GM19328 (cell line): ENCODE results near the gene THAP7.
"Not testable (repeated sequence)": the region's sequence is repeated elsewhere in the genome, so short reads cannot be mapped to it uniquely, and the experiment has no call there.

Experiments used
- ATAC-seq: cut with Tn5 transposase; IDR thresholded peaks from one replicate; pipeline ENCODE4 v1.9.1; 2021; ENCODE audit warnings: mild to moderate bottlenecking, moderate library complexity; ENCODE audit not compliant: unreplicated experiment

The THAP7 gene

DNA sequence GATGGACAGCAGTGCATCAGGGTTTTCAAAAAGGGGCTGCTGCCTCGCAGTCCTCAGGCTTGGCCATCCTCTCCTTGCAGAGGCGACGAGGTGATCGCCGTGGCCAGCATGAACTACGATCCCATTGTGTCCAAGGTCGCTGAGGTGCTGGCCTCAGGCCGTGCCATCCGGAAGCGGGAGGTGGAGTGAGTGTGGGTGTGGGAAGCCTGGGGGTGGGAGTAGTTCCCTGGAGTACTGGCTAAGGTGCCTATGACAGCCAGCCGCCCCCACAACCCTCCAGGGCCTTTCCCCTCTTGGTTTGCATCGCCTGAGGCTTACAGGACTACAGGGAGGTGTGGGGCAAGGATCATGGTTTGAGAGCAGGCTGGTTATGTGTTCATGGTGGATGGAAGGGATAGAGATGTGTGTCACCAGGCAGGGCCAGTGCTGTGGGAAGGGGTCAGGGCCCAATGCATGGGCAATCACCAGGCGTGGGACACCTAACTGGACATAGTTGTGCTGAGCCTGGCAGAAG lies 21.9 kb downstream of the THAP7 start:
- ATAC-seq = no peak

DNA sequence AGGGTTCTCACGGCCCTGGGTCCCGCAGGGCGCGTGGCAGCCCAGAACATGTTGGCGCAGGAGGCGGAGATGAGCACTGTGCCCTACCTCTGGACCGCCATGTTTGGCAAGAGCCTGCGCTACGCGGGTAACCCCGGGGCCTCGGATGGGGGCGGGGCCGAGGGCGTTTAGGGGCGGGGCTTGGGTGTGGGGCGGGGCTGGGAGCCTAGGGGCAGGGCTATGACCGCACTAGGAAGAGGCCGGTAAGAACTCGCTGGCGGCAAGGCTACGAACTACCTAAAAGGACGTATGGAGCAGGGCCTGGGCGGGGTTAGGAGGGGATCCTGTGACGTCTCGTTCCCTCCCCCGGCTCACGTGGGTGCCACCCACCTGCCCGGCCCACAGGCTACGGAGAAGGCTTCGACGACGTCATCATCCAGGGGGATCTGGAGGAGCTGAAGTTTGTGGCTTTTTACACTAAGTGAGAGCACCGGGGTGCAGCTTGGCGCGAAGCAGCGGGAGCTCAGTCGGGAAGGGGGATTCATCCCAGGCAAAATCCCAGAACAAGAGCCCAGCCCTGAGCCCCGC lies 22.6 kb downstream of the THAP7 start:
- ATAC-seq = no peak

DNA sequence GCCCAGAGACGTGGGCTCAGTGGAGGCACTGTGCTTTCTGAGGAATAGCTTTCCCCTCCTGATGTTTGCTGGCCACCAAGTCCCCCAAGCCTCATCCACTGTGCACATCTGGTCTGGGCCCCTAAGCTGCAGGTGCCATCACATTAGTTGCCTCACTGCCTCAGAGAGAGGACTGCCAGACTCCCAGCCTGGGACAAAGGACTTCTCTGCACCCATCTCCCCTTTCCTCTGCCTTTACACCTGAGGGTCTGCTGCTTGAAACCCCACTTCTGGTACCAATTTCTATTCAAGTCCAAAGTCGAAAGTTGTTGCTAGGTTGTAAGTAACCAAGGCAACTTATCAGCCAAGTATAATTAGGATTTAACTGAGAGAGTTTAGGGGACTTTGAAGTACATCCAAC lies 23.5 kb downstream of the THAP7 start:
- no peak for ATAC-seq

DNA sequence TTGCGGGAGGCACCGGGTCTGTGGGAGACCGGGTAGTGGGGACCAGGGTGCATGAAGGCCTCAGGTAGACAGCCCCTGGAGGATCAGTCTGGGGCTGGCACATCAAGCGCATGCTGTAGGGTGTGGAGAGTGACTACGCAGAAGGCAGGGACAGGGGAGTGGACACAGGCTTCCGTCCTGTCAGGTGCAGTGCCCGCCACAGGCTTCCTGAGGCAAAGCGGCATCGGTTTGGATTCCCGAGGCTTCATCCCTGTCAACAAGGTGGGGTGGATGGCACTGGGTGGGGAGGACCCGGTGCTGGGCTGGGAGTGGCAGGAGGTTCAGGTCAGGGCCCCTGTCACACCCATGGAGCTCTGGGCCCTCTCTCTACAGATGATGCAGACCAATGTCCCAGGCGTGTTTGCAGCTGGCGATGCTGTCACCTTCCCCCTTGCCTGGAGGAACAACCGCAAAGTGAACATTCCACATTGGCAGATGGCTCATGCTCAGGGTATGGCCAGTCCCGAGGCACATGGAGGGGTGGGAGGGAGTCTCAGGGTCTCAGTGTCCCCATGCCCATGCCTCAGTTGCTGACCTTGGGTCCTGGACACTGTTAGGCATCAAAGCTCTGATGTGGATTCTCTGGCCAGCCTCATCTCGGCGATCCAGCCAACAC lies 24.3 kb downstream of the THAP7 start:
- no peak for ATAC-seq

DNA sequence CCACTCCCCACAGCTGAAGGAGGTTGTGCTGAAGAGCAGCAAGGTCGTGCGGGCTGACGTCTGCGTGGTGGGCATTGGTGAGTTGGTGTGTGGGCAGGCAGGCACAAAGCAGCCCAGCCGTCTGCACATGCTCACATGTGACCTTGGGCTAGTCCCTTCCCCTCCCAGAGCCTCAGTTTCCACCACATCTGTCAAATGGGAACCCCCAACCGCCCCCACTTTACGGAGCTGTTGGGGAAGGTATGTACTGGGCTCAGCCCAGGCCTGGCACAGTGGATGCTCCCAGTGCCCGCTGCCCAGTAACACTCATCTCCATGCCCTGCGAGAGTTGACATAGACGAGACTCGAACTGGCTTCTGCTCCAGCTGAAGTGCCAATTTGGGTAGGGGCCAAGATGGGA lies 24.9 kb downstream of the THAP7 start:
- no peak for ATAC-seq

DNA sequence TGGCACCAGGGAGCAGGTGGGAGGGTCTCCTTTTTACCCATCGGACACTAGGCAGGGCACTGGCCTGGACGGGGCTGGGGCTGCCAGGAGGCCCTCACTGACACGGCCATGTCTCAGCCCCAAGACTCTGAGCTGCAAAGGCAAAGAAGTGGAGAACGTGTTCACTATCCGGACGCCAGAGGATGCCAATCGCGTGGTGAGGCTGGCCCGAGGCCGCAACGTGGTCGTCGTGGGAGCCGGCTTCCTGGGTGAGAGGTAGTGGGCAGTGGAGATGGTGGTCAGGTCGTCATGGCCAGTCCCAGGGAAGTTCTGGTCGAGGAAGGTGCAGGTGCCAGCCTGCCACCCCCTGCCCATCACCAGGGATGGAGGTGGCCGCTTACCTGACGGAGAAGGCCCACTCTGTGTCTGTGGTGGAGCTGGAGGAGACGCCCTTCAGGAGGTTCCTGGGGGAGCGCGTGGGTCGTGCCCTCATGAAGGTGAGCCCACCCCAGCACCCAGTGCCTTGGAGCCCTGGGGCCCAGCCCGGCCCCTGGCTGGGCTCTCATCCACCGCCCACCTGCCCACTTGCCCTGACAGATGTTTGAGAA lies 25.5 kb downstream of the THAP7 start:
- no peak for ATAC-seq

DNA sequence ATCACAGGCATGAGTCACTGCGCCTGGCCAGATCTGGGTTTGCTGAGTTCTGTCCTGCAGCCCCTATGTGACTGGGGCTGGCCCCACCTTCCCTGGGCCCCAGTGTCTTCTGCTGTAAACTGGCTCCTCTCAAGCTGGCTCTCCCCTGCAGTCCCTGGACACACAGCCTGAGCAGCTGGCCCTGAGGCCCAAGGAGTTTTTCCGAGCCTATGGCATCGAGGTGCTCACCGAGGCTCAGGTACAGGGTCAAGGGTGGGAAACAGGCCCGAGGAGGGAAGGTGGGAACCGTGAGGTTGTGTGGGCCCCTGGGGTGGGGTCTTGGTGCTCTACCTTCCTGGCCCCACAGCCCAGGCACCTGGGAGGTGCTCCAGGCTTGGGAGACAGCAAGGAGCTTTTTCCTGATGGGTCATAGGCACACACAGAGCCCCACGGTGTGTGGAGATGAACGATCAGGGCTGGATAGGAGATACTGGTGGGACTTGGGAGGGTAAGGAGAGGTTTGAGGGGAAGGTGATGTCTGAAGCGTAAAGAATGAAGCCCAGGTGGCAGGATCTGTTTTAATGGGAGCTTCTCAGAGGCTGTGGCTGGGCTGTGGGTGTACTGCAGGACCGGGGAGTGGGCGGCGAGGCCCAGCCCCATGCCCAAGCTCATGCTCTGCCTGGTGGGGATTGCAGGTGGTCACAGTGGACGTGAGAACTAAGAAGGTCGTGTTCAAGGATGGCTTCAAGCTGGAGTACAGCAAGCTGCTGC lies 26.2 kb downstream of the THAP7 start:
- ATAC-seq = no peak

DNA sequence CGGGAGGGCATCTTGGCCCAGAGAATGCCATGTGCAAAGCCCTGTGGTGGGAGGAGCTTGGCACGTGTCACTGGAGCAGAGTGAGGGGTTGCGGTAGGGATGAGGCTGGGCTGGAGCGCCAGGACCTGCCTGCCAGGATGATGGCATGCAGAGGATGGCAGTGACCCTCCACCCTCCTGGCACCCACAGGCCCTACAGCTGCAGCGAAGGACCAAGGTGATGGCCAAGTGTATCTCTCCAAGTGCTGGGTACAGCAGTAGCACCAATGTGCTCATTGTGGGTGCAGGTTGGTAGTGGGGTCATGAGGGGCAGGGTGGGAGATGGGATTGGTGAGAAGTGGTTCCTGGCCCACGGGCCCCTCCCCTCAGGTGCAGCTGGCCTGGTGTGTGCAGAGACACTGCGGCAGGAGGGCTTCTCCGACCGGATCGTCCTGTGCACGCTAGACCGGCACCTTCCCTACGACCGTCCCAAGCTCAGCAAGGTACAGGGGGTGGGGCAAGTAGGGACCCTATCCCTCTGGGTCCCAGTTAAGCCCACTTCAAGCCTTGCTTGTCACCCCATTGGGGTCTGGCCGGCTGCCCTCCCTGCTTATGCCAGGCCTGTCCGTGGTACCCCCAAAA lies 27.5 kb downstream of the THAP7 start:
- no peak for ATAC-seq

DNA sequence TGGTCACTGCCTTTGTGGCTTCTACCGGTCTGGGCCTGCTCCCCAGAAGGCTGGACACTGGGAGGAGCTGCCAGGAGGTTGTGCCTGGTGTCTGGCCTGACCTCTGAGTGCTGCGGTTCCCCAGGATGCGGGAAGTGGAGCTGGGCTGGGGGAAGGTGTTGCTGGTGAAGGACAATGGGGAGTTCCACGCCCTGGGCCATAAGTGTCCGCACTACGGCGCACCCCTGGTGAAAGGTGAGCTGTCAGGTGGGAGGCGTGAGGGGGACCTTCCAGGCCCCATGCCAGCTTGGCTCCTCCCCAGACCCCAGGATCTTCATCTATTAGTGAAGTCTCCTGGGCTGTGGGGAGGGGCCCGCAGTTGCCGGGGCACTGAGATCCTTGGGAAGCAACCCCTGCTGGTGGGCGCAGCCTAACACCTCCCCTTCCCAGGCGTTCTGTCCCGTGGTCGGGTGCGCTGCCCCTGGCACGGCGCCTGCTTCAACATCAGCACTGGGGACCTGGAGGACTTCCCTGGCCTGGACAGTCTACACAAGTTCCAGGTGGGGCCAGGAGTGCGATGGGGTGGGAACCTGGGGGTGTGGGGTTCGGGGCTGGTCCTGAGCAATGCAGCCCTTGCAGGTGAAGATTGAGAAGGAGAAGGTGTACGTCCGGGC lies 28.2 kb downstream of the THAP7 start:
- no peak for ATAC-seq

DNA sequence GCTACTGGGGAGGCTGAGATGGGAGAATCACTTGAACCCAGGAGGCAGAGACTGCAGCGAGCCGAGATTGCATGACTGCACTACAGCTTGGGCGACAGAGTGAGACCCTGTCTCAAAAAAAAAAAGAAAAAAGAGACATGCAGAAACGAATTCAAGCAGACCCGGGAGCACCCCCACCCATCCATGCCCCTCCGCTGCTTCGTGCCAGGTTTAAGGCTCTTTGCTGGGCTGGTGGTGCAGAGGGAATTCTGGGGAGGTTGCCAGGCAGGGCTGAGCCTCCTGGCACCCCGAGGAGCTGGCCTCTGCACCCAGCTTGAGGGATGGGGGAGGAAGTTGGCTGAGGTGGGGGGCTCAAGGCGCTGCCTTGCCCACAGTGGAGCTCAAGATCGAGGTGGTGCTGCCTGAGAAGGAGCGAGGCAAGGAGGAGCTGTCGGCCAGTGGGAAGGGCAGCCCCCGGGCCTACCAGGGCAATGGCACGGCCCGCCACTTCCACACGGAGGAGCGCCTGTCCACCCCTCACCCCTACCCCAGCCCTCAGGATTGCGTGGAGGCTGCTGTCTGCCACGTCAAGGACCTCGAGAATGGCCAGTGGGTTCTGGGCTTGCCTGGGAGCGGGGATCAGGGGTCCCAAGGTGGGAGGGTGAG lies 28.9 kb downstream of the THAP7 start:
- ATAC-seq = no peak

DNA sequence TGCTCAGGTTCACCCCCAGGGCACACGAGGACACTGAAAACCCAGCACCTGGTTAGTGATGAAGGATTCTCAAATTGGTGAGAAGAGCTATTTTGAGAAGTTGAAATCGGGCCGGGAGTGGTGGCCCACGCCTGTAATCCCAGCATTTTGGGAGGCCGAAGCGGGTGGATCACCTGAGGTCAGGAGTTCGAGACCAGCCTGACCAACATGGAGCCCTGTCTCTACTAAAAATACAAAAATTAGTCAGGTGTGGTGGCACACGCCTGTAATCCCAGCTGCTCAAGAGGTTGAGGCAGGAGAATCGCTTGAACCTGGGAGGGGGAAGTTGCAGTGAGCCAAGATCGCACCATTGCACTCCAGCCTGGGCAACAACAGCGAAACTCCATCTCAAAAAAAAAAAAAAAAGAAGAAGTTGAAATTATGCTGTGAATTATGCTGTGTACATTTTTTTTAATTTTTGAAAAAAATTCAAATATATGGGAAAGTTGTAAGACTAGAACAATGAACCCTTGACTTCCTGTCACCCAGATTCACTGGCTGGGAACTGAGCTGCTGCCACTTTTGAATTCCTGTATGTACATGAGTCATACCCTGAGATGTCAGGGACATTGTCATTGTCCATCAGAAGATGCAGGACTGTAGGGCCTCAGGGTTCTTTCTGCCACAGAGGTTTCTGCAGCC lies 29.8 kb downstream of the THAP7 start:
- not testable (repeated sequence) for ATAC-seq

DNA sequence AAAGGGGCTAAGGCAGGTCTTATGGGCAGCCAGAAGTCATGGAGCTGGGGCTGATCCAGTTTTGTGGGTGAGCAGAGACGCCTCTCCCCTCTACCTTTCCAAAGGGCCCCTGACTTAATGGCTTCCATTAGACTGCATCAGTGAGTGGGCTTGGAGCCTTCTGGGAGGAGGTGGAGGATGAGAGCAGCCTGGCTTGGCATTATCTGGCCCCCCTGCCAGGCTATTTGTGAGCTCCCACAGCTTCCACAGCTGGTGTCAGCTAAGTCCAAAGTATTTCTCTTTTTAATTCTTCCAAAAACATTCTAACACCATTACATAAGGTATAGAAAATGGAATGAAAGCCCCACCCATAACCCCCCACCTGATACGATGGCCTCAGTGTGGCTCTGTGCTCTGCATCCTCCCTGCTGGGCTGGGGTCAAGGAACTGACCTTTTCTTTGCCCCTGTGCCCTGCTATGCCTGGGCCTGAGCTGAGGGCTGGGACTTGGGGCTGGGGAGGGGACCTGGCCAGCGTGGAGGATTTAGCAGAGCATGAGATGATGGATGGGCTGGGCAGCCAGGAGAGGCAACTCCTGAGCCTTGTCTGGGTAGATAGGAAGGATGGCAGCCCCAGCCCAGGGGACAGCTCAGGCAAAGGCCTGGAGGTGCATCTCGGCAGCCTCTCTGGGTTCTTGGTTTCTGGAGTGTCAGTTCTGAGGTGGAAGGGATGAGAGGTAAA lies 30.8 kb downstream of the THAP7 start:
- ATAC-seq = no peak

DNA sequence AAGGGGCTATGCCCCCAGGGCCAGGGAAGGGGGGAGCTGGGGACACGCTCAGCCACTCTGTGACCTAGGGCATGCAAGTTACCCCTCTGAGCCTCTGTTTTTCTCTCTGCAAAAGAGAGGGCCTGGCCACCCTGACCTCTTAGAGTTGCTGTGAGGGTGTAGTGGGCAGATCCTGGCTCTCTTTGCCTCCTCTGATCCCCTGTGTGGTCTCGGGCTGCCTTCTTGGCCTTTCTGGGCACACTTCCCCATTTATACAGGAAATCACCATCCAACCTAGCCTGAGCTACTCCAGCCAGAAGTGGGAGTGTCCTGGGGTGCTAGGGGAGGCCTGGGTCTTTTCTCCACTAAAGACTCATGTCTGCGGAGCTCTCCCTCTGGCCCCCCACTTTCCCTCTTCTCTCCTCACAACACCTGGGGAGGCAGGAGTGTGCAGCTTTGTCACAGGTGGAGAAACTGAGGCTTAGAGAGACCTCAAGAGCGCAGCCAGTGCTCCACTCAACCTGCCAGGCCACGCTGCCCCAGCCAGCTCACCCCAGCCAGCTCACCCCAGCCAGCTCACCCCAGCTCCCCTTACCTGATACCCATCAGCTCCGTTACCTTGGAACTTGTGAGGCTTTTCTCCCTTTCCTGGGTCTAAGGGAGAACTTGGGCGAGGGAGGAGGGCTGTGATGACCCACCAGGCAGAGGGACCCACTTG lies 33.5 kb downstream of the THAP7 start:
- ATAC-seq = no peak

DNA sequence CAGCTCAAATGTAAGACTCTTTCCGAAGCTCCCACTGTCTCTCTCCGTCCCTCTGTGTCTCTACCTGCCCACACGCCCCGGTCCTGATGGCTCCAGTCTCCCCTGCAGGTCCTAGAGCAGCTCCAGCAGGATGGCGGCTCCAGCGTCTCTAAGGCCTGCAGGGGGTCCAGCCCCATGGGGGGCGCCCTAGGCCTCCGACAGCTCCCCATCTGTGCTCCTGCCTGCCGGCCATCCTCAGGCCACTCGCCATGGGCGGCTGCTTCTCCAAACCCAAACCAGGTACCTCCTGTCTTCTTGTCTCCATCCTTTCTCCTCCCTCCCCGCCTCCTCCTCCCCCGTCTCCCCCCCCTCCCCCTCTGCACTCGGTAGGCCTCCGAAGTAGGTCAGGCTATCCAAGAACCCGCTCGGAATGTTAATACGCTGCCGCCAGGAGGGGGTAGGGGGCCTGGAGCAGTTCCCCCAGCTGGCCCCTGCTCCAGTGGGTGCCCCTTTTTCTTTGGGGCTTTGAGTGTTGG lies 34.2 kb downstream of the THAP7 start:
- ATAC-seq = no peak

DNA sequence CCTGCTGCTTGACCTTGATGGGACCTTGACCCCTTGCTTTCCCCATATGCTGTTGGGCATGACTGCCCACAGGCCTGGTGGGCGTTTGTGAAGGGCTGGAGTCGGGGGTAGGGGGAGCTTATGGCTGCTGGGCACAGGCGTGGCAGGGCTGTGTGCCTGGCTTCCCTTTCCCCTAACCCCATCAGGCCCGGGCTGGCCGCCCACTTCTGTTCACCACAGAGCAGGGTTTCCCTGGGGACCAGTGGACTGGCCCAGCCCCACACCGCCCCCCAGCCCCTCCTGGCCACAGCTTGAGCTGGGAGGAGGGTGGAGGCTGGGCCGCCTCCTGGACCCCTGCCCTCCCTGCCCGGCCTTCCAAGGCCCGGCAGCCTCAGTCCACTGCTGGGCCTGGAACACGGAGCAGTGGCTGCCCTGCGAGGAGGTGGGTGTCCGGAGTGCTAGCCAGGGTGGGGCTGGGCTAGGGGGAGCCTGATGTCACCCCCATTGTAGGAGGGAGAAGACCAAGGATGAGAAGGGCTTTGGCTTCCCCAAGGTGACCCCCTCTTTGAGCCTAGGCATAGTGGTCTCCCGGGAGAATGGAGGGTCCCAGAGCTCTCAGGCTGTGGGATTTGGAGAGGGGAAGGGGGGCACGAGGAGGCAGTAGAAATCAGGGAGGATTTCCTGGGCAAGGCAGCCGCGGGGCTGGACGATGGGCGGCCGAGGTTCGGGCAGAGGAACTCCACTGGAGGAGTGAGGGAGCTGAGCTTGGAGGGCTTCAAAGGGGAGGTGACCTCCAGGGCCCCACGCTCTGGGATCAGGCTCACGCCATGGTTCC lies 34.8 kb downstream of the THAP7 start, which contains the start of gene AIFM3:
TSS of gene AIFM3 (plus strand) at position 373 of the 814 bp plus-strand sequence. CDS start 690 bp downstream, outside the sequence.
- ATAC-seq = no peak

DNA sequence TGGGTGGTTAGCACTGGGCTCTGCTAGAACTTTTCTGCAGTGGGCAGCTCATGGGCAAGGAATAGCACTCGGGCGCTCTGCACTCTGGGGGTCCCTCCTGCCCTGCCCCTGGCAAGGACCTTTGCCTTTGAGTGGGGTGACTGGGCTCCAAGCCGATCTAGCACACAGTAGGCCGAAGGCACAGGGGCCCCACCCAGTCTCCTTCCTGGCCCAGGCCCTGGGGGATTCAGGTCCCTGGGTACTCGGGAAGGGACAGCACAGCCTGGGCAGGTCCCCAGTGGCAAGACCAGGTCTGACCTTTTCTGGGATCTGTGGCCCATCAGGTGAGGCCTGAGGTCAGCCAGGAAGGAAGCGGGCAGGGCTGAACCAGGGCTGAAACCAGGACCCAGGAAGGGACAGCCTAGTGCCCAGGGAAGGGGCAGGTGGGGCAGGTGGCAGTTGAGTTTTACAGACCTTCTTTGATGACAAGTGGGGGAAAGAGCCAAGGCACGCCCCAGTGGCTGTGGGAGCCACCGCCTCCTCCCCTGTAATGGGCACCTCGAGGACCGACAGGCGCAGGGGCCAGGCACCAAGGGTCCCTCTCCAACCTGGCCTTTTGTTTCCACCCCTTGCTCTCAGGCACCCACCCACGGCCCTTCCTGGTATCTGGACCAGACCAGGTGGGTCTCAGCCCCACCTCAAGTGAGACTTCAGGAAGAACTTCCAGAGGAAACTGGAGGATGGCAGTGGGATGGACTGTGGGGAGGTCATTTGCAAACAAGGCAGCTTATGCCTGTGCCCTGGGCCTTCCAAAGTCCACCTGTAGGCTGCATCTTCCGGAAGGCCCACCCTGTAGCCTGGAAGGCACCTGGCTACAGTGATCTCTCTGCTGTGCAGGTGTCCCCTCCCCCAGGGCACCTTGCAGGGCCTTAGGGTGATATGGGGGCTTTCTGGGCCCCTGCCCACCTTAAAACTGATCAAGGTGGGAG lies 35.7 kb downstream of the THAP7 start:
- ATAC-seq = no peak
